ENCODE results near the gene SUFU.
A peak's percentile ranks its signal among the peaks of the same experiment; 100 is the strongest.
"Not testable (repeated sequence)": the region's sequence is repeated elsewhere in the genome, so short reads cannot be mapped to it uniquely, and the experiment has no call there.

The SUFU gene

GRCh38 chr10:102480396-102480795, 23.4 kb upstream of the SUFU start:
- DNase-seq, result no peak

- no peak for DNase-seq
Observed at GRCh38 chr10:102484021-102484420, 19.8 kb upstream of the SUFU start.

- no peak for DNase-seq
Observed at GRCh38 chr10:102485093-102485784, 18.5 kb upstream of the SUFU start.

GRCh38 chr10:102491136-102491535, 12.6 kb upstream of the SUFU start:
- DNase-seq, result no peak

GRCh38 chr10:102492344-102492939, 11.3 kb upstream of the SUFU start:
- no peak for DNase-seq

GRCh38 chr10:102492983-102493382, 10.8 kb upstream of the SUFU start:
- no peak for DNase-seq

- no peak for DNase-seq
Observed at GRCh38 chr10:102493771-102494170, 10.0 kb upstream of the SUFU start.

- DNase-seq, result no peak
Observed at GRCh38 chr10:102497545-102497944, 6.2 kb upstream of the SUFU start.

- no peak for DNase-seq
Observed at GRCh38 chr10:102499356-102499755, 4.4 kb upstream of the SUFU start.

GRCh38 chr10:102500686-102501085, 3.1 kb upstream of the SUFU start:
- DNase-seq, result not testable (repeated sequence)

- peak in 1 of 5 experiments; percentile 12 for DNase-seq
Observed at GRCh38 chr10:102501201-102502028, 2.4 kb upstream of the SUFU start.

- peak; percentile 91 to 99 (median 97) for DNase-seq
Observed at GRCh38 chr10:102502029-102502336, 1.8 kb upstream of the SUFU start.

GRCh38 chr10:102502337-102503151, 1.2 kb upstream of the SUFU start, which contains the start of gene ACTR1A:
Gene ACTR1A, minus strand, starts transcription at chr10:102502712. Its CDS starts 65 bp downstream, at chr10:102502647.
- peak; percentile 86 to 99 (median 94) for DNase-seq

GRCh38 chr10:102504179-102504975, 605 bp downstream of the SUFU start:
- peak; percentile 7 to 72 (median 12) for DNase-seq

- no peak for DNase-seq
Observed at GRCh38 chr10:102504976-102505300, 1.2 kb downstream of the SUFU start.

GRCh38 chr10:102505462-102506115, 1.8 kb downstream of the SUFU start:
- DNase-seq, result no peak

GRCh38 chr10:102507521-102507920, 3.7 kb downstream of the SUFU start:
- no peak for DNase-seq

GRCh38 chr10:102508506-102508905, 4.7 kb downstream of the SUFU start:
- no peak for DNase-seq

GRCh38 chr10:102509387-102509786, 5.6 kb downstream of the SUFU start:
- no peak for DNase-seq

- DNase-seq, result peak in 1 of 5 experiments; percentile 19
Observed at GRCh38 chr10:102511583-102512274, 8.0 kb downstream of the SUFU start.

All from T-helper 2 cell (primary cell).